ENCODE data around the gene KCTD3.

KCTD3 gene

GRCh38 chr1:215606564-215607168 lies 39.6 kb downstream of the KCTD3 start:
- no peak for DNase-seq

DNA sequence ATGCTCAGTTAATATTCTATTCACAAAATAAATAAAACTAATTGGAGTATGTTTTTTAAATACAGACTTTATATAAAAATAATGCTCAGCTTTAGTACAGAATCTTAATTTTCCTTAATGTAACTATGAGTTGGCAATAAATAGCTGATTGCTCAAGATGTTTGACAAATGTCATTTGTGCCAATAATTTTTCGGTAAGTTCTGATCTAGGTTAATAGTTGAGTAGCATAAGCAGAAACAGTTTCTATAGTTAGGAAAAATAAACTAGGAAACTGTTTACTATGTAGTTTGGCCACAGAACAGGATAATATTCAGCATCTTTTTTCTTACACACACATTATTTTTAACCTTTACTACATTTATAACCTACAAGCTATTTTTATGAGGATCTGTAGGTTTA lies 40.3 kb downstream of the KCTD3 start:
- no peak for DNase-seq

- DNase-seq, result no peak
These were observed 41.5 kb downstream of the KCTD3 start for GRCh38 chr1:215608646-215609045.

- DNase-seq, result no peak
These were observed 45.3 kb downstream of the KCTD3 start for GRCh38 chr1:215612391-215612790.

DNA sequence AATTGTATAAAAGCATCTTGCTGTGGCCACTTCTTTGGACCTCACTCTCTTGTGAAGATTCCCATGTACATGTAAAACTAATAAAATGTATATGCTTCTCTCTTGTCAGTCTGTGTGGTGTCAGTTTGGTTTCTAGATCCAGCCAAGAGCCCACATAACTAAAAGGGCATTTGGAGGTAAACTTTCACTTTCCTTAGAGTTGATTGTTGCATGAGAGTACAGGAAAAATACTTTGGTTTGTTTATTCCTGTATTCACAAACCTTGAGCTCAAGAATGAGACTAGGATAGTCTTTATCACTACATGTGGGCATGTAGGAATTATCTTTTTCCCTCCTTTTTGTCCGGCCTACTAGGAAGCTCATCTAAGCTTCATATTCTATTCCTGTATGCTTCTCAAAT lies 50.9 kb downstream of the KCTD3 start:
- no peak for DNase-seq

- DNase-seq, result no peak
These were observed 56.1 kb downstream of the KCTD3 start for GRCh38 chr1:215623162-215623561.

DNA sequence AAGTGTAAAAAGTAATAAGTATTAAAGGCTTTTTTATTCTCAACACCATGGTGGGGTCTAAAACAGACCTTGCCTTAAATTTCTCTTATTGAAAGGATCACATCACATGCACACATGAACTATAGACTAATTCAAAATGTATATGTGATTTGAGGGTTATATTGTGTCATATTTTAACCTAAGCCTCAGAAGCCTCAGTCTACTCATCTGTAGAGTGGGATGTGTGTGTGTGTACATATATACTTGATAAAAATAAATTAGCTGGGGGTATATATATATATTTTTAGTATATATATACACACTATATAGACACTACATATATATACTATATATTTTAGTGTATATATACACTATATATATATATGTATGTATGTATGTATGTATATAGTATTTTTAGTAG lies 58.8 kb downstream of the KCTD3 start:
- no peak for DNase-seq

DNA sequence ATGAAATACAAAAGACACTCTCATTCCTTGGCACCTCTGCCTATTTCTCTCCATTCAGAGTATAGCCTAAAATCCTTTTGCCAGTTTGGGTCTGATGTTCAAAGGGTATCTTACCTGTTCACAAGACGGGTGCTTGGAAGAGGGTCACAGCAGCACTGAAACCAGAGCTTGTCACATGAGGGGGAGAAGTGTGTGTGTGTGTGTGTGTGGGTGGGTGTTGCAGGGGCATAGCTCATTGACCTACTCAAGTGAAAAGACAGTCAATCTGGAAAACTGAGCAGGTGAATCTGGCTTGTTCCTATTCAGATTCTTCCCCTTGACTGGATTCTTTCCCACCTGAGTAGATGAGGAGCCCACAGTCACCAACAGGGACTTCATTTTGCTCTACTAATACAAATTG lies 63.9 kb downstream of the KCTD3 start:
- DNase-seq, result no peak

DNA sequence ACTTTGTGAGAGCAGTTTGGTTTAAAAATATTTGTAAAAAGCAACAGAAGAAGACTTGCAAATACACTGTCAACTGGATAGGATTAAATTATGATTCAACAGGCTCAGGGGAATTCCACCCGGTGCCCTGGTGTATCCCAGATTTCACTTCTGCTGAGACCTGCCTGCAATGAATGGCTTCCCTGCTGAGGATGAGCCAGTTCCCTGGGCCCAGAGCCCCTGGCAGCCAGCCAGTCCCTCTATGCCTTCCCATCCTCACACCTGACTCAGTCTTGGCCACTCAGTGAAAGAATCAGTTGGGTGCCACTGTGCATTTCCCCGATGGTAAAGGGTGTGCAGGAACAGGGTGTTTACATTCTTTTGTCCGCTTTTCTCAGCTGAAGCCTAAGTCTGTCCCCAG lies 64.4 kb downstream of the KCTD3 start:
- DNase-seq, result no peak

DNA sequence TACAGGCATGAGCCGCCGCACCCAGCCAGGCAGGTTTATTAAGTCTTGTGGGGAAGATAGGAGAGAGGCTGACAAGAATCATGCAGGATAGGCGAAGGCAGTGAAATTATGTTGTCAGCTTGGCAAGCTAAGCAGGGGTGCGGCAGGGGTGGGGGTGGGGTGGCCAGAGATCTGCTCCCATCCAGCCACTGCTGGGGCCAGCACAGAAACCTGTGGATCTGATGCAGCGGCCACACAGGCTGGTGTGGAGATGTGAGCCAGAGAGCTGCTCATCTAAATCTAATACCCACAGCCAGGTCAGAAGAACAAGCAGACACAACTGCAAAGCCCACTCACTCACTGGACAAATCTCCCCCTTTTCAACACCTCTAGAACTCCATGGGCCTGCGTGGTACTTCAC lies 68.7 kb downstream of the KCTD3 start:
- no peak for DNase-seq

DNA sequence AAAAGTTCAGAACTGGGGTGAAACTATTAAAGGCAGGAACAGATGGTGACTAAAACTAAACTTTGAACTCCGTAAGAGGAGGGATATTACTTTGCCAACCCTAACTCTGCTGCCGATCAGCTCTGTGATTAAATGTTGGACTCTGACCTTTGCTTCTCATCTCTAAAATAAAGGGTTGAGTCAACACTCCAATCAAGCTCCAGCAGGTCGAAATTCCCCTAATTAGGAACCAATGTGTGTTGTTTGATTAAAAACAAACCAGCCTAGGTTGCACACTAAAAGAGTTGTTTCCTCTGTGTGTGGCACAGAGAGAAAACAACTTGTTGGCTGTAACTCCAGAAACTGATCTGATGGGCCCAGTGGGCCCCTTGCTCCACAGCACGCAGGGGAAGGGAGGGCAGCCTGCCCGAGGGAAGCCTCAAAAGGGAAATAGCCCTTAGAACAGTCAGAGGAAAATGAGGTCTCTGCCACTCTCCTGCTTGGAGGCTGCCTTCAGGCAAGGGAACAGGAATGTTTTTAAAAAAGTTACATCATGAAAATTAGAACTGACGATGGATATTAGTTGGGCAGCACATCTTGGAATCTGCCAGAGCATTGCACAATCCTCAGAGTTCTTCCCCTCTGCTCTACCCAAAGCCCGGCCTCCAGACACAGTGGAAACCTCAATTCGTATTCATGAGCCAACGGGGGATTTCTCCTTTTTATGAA lies 69.3 kb downstream of the KCTD3 start:
- no peak for DNase-seq

GRCh38 chr1:215637041-215637573 lies 70.0 kb downstream of the KCTD3 start:
- DNase-seq, result no peak

GRCh38 chr1:215640429-215641148 lies 73.5 kb downstream of the KCTD3 start:
- no peak for DNase-seq

DNA sequence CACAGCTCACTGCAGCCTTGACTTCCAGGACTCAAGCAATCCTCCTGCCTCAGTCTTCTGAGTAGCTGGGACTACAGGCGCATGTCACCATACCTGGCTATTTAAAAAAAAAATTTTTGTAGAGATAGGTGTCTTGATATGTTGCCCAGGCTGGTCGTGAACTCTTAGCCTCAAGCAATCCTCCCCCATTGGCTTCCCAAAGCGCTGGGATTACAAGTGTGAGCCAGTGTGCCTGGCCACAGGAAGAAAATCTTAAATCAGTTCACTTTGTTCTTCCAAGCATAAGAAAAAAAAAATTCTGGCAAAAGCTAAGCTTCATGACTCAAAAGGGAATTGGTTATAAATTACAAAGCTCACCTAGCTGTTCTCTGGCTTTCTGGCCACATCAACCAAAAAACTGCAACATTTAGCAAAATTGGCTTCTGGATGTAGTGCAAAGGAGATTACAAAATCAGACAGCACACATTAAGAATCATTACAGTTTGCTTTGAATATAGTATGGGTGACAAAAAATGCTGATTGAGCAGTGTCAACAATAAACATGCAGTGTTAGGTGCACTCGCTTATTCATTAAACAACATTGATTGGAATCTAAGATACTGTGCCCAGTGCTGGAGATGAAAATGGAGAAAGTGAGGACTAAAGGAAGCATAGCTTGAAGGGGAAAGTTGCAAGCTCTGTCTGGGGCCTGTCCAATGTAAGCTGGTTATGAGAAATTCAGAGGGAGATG lies 76.7 kb downstream of the KCTD3 start:
- DNase-seq, result no peak

GRCh38 chr1:215645182-215645581 lies 78.1 kb downstream of the KCTD3 start:
- DNase-seq, result no peak

GRCh38 chr1:215645861-215646260 lies 78.8 kb downstream of the KCTD3 start:
- no peak for DNase-seq

- no peak for DNase-seq
These were observed 80.6 kb downstream of the KCTD3 start for GRCh38 chr1:215647738-215648137.

DNA sequence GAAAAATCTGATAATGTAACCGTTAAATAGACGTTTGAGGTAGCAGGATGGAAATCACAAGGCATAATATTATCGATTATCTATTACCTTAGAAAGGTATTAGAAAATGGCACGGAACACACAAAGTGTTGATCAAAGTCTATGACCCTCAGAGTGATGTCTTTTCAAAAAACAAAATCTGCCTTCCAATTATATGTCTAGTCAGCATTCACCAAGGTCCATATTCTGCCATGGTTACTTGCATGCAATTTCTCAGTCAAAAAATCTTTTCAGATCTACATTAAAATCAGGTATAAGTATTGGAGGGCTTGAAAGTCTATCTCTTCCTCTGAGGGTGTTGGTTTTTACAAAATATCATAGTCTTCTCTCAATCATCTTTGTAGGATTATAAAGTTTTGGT lies 81.9 kb downstream of the KCTD3 start:
- no peak for DNase-seq

- DNase-seq, result no peak
These were observed 83.5 kb downstream of the KCTD3 start for GRCh38 chr1:215650446-215651149.

- no peak for DNase-seq
These were observed 84.8 kb downstream of the KCTD3 start for GRCh38 chr1:215651867-215652266.

DNA sequence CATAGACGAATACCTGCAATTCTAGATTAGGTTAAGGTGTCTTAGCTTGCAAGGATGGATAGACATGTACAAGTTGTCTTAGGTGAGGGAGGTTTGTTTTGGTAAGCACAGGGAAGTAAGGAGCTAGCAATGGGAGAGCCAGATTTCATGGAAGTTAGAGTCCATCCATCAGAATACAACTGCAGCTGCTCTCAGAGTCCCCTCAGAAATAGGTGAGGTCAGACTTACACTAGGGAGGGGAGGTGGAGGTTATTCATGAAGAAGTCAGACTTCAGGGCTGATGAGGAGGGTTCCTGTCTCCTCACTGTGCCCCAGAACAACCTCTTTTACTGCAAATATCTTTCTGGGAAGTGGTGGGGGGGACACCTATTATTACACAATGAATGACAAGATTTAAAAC lies 85.3 kb downstream of the KCTD3 start:
- no peak for DNase-seq

DNA sequence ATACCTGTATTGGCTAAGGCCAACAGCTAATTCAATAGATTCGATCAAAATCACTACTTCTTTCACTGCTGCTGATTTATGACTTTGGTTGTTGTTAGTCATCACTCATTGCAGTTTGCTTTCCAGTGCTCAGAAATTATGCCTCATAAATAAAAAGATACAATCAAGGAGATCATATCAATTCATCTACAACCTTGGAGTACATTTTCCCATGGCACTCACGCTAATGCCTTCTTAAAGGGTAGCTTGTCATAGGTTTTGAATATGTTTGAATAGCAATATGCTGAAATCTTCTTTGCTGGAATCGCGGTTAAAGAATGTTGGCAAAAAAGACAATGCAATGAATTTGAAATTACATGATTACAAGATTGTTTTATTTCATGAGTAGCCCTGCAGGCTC lies 89.9 kb downstream of the KCTD3 start:
- DNase-seq, result no peak

- DNase-seq, result no peak
These were observed 93.2 kb downstream of the KCTD3 start for GRCh38 chr1:215660259-215660658.

All from cortex of kidney (tissue), 1 donor.